Osteocyte (in vitro differentiated cells): ENCODE results near the gene PSORS1C2. TPM values are rescaled to one million over a fixed set of nuclear protein-coding genes. Genes with fewer than 3 reads are reported as not detected.
A peak's percentile ranks its signal among the peaks of the same experiment; 100 is the strongest.

ENCODE experiments used
- DNase-seq: peaks from one replicate; pipeline ENCODE4 v3.0.0; 2021; ENCODE audit warnings: mixed read lengths; ENCODE audit not compliant: unreplicated experiment; ENCODE audit errors: extremely low spot score
- H3K27ac Mint-ChIP-seq: one replicate; pipeline ENCODE4 v1.8.0; 2021; ENCODE audit warnings: mild to moderate bottlenecking, mixed read lengths; ENCODE audit not compliant: unreplicated experiment
- H3K27me3 Mint-ChIP-seq: one replicate; pipeline ENCODE4 v1.8.0; 2021; ENCODE audit warnings: mixed read lengths; ENCODE audit not compliant: unreplicated experiment
- H3K36me3 Mint-ChIP-seq: one replicate; pipeline ENCODE4 v1.8.0; 2021; ENCODE audit warnings: mixed read lengths; ENCODE audit not compliant: unreplicated experiment
- H3K4me1 Mint-ChIP-seq: one replicate; pipeline ENCODE4 v1.8.0; 2021; ENCODE audit warnings: mixed read lengths; ENCODE audit not compliant: unreplicated experiment
- H3K4me3 Mint-ChIP-seq: one replicate; pipeline ENCODE4 v1.8.0; 2021; ENCODE audit warnings: mild to moderate bottlenecking, moderate library complexity, mixed read lengths; ENCODE audit not compliant: unreplicated experiment
- H3K9me3 Mint-ChIP-seq: one replicate; pipeline ENCODE4 v1.8.0; 2021; ENCODE audit warnings: mixed read lengths; ENCODE audit not compliant: unreplicated experiment
- CTCF ChIP-seq: fragments of 200-600 bp; sonication (generic); IDR thresholded peaks from 2 replicates; pipeline ENCODE4 v1.5.0; 2021; ENCODE audit warnings: antibody characterized with exemption, mild to moderate bottlenecking, moderate library complexity
- total RNA-seq: library from RNA; stranded (reverse); gene quantifications from 2 replicates; pipeline ENCODE4 v1.2.1, GENCODE V29; 2021

The PSORS1C2 gene
- total RNA-seq, 1 donor from 2014 or later: not detected

- no peak overlapping the region for H3K4me3 Mint-ChIP-seq
- H3K27me3 Mint-ChIP-seq: no peaks in the 10 kb centered on the region
- H3K9me3 Mint-ChIP-seq: no peaks in the 10 kb centered on the region
- H3K36me3 Mint-ChIP-seq: no peaks in the 10 kb centered on the region
- no peak for TF ChIP-seq CTCF
- DNase-seq: no peak
- H3K27ac Mint-ChIP-seq: peak overlapping the region; percentile 52
- peaks cover 34% of the 10 kb centered on the region for H3K4me1 Mint-ChIP-seq
These were observed 22.8 kb downstream of the PSORS1C2 start for GRCh38 chr6:31115941-31116560.

GRCh38 chr6:31114970-31115849 lies 23.7 kb downstream of the PSORS1C2 start:
- no peak for DNase-seq
- no peaks in the 10 kb centered on the region for H3K36me3 Mint-ChIP-seq
- H3K27ac Mint-ChIP-seq: peak overlapping the region; percentile 95
- H3K9me3 Mint-ChIP-seq: no peaks in the 10 kb centered on the region
- peaks cover 5% of the 10 kb centered on the region for H3K27me3 Mint-ChIP-seq
- TF ChIP-seq CTCF: peak; percentile 15
- peak overlapping the region; percentile 52 for H3K4me3 Mint-ChIP-seq
- H3K4me1 Mint-ChIP-seq: peaks cover 34% of the 10 kb centered on the region

- no peaks in the 10 kb centered on the region for H3K9me3 Mint-ChIP-seq
- H3K36me3 Mint-ChIP-seq: no peaks in the 10 kb centered on the region
- peaks cover 34% of the 10 kb centered on the region for H3K4me1 Mint-ChIP-seq
- peak within 1 kb of the TSS; percentile 52 for H3K4me3 Mint-ChIP-seq
- no peak for DNase-seq
- H3K27ac Mint-ChIP-seq: peak within 1 kb of the TSS; percentile 95
- no peak for TF ChIP-seq CTCF
- peaks cover 12% of the 10 kb centered on the region for H3K27me3 Mint-ChIP-seq
These were observed 24.4 kb downstream of the PSORS1C2 start, which contains the start of gene PSORS1C1 for GRCh38 chr6:31114541-31114878. PSORS1C1 (plus strand) TSS chr6:31114800; CDS start chr6:31129633, 14,833 bp downstream.

DNA sequence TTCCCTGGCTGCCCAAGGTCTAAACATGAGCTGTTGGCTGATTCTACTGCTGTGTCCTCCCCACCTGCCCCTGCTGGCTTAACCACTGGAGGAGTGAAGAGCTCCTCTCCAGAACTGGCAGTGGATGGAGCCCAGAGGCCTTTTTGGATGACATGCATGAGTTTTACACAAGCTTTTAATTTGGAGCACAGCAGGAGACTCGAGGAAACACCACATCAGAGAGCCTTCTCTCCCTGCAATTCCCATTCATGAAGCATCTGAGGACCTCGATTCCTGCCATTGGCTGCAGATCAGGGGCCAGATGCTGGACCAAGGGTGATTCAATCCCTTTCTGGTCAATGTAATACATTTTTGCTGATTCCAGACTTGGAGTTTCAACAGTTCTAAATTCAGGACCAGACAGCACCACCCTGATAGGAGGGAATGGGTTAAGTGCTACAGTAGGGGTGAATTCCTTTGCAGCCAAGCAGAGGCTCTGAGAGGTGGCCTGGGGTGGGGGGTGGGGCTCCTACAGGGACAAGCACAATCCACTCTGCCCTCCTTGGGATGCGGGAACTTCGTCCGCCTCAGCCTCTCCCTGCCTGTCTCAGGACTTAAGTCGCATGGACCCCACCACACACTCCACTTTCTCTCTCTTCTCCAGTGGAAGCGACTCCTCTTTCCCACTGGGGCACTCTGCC lies 24.9 kb downstream of the PSORS1C2 start:
- H3K27ac Mint-ChIP-seq: peak overlapping the region; percentile 95
- no peaks in the 10 kb centered on the region for H3K9me3 Mint-ChIP-seq
- no peak for TF ChIP-seq CTCF
- no peaks in the 10 kb centered on the region for H3K36me3 Mint-ChIP-seq
- no peak for DNase-seq
- peaks cover 34% of the 10 kb centered on the region for H3K4me1 Mint-ChIP-seq
- H3K27me3 Mint-ChIP-seq: peaks cover 16% of the 10 kb centered on the region
- H3K4me3 Mint-ChIP-seq: peak overlapping the region; percentile 52

DNA sequence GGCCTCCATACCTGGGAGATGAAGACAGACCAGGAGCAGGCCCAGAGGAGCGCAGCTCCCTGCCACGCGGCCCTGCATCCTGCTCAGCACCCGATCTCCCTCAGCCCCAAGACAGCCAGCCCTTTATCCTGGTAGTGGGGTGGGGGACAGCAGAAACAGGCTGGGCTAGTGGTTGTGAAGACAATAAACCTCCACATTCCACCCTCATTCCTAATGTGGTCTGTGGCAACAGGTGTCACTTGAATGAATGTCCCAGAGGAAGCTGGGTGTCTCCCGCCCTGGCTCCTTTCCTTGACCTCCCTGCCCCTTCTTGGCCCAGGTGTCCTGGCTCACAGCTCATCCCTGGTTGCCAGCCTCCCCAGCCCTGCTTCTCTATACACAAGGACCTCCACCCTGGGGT lies 26.4 kb downstream of the PSORS1C2 start, which contains the start of gene C6orf15:
TSS of gene C6orf15 (minus strand) at position 98 of the 400 bp plus-strand sequence. CDS start at position 78, 20 bp downstream.
- TF ChIP-seq CTCF: no peak
- Mint-ChIP-seq H3K36me3 (no peaks in the 10 kb centered on the region), H3K27me3 (peaks cover 21% of the 10 kb centered on the region), H3K4me1 (peaks cover 34% of the 10 kb centered on the region), H3K27ac (no peak within 1 kb of the TSS), H3K9me3 (no peaks in the 10 kb centered on the region), H3K4me3 (no peak within 1 kb of the TSS)
- DNase-seq: no peak
